ENCODE measurements around the gene BMP3.

- TF ChIP-seq GABPA (IDR thresholded peaks at IDR 0.05; ENCODE audit: low read depth) = no peak
- no peak for TF ChIP-seq ZSCAN29 (IDR thresholded peaks at IDR 0.05)
- TF ChIP-seq SMC3 (IDR thresholded peaks at IDR 0.05; ENCODE audit: borderline replicate concordance, low read length) = no peak
- TF ChIP-seq POLR2AphosphoS5 (IDR thresholded peaks at IDR 0.05; ENCODE audit: low read length) = no peak
- TF ChIP-seq EP300 (IDR thresholded peaks at IDR 0.05; ENCODE audit: borderline replicate concordance in 1 of 2, control insufficient read depth in 1 of 2, low read depth in 2 of 2, low read length in 2 of 2) = no peak
- TF ChIP-seq BRCA1 (IDR thresholded peaks at IDR 0.05; ENCODE audit: low read depth, low read length) = no peak
- TF ChIP-seq TBL1XR1 (IDR thresholded peaks at IDR 0.05; ENCODE audit: low read depth, low read length) = no peak
Measured at GRCh38 chr4:81021142-81021944, 9.2 kb upstream of the BMP3 start.
